CD4-positive, alpha-beta T cell treated with Interleukin-10 for 1 hour (primary cell): ENCODE data around the gene COL6A3.
A peak's percentile ranks its signal among the peaks of the same experiment; 100 is the strongest.

Experiments used
- DNase-seq: peaks from one replicate; pipeline ENCODE4 v3.0.0-alpha.2; 2020

COL6A3 gene

GRCh38 chr2:237413777-237414661 lies at the start of gene COL6A3:
TSS of gene COL6A3 (minus strand) at chr2:237414164. CDS start at chr2:237396817, 17,347 bp downstream.
- no peak for DNase-seq

DNA sequence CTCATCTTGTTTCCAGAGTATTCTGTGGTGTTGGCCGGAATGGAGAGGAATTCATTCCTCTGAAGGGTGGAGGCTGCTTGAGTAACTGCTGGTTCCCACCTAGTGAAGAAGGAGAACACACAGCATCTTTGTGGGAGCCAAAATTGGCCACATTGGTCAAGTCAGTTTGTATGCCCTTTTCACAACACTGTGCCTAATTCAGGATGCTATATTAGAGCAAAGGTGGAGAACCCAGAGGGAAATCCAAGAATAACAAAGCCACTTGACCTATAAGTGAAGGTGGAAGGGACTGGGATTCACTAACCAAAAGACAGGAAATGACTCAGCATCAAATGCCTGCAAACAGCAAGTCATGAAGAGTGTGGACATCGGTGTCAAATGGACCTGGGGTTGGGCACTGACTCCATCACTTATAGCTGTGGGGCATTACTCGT lies 45.8 kb upstream of the COL6A3 start:
- no peak for DNase-seq

GRCh38 chr2:237459226-237459625 lies 45.3 kb upstream of the COL6A3 start:
- DNase-seq = no peak

DNA sequence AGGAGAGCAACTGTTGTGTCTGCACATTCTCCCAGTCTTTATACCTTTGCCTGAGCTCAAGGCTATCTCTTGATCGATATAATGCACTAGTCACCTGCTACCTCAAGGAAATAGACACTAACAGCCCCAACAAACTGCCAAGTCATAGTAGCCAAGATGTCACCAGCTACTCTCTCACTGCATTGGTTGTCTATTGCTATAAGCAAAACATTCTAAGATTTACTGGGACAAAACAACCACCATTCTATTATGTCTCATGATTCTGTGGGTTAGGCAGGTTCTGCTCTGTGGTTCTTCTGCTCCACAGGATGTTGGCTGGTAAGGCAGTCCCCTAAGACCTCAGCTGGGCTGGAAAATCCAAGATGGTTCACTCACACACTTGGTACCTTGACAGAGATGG lies 44.6 kb upstream of the COL6A3 start:
- DNase-seq = no peak

DNA sequence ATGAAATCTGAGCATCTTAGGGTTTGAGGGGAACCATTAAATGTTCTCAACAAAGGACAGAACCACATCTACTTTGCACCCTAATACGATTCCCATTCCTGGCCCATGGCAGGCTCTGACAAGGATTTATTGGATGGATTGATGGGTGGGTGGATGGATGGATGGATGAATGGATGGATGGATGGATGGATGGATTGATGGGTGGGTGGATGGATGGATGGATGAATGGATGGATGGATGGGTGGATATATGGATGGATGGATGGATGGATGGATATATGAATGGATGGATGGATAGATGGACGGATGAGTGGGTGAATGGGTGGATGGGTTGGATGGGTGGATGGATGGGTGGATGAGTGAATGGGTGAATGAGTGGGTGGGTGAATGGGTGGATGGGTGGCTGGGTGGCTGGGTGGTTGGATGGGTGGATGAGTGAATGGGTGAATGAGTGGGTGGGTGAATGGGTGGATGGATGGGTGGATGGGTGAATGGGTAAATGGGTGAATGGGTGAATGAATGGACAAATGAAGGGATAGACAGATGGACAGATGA lies 43.5 kb upstream of the COL6A3 start:
- no peak for DNase-seq

DNA sequence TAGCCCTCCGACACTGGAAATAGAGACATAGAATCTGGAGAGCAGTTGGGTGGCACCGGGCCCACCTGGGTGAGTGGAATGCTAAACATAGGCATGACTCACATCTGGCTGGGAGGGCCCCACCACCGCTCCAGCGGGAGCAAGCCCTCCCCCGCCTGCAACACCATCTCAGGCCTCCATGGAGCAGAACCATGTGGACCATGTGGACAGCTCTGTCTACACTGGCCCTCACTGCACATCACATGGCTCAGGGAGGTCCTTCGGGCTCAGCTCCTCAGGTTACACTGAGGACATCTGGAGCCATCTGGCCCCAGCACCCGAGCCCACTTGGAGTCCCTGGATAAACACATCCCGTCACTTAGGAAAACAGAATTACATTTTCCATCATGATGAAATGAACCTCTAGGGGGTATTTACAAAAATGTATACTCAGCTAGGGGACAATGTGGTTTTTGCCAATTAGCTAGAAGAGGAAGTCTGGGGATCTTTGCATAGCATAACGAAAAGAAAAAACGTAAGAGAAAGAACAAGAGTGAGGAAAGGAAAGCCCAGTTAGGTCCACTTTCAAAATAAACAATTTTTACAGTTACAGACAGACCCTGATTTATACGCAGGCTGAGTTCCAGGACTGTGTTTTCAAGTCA lies 42.4 kb upstream of the COL6A3 start:
- DNase-seq = no peak

DNA sequence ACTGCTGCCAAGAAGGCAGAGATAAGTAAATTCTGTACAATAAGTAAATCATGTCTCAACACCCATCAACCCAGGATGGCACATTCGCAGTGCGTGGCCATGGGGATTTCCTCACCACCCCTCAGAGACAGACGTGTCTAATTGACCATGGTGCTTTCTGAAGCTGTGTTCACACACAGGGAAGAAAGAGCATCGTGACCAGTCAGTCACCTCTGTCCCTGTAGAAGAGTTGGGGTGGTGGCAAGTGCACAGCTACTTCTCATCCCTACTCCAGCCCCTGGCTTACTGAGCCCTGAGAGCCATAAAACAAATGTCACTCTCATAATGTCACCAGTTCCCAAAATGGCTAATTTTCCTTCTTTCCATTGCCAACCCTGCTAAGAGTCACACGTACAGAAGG lies 41.8 kb upstream of the COL6A3 start:
- DNase-seq = no peak

DNA sequence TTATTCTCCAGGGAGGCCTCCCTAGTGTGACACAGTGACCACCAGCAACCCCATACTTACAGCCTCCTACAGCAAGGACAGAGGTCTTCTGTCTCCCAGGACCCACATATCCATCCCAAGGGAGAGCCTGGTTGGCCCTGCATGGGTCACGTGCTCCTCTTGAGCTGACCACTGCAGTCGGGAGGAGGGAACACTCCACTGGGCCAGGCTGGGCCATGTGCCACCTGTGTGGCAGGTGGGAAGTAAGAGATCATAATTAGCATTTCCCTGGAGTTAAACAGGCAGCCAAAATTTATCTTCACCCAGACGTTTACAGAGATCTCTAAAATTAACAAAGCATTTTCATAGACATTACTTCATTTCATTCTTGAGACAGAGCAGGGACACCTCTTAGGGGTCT lies 39.7 kb upstream of the COL6A3 start:
- no peak for DNase-seq

- no peak for DNase-seq
These were observed 38.9 kb upstream of the COL6A3 start for GRCh38 chr2:237452861-237453260.

DNA sequence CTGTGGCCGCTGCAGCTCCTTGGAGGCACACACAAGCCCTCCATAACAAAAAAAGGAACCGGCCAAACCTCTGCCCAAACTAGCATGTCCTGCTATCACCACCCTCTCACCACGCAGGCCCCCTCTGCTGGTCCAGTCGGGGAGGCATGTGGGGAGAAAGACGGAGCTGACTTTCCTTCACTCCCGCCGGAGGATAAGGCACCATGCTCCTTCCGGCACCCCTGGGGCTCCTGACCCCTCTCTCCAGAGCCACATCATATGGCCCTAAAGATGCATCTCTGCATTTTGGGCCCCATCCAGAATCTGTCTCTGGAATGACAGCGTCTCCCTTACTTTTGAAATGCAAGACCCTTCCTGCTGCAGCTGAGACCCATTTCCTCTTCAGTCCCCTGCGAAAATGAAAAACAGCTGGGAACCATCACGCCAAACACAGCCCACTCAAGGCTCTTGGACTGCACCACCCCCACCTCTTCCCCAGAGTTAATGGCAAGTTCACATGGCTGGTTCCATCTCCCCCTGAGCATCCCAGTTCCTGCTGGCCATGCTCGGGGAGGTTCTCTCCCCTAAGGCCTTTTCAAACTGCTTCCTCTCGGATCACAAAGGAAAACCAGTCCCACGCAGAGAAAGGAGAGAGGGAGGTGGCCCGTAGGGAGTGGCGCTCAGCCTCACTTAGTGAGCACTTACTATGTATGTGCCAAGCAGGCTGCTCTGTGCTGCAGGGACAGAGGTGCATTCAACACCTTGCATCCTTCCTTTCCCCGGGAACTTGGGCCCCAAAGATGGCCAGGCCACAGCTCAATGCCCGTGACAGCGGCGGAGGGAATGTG lies 37.9 kb upstream of the COL6A3 start:
- DNase-seq = no peak

DNA sequence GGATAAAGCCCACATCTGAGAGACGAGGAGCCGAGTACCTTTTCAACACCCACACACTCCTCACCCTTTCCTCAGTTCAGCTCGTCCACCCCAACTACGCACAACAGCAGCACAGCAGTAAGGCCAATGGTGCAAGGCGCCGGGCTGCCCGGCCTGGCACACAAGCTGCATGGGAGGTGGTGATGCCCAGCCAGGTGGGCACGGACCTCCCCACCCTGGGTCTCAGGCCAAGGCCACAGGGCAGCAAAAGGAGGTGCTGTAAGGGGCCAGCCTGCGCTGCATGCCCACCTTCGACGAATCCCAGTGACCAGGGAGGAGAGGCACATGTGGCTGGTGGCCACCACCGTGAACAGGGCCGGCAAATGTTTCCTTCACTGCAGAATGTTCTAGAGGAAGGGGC lies 36.6 kb upstream of the COL6A3 start:
- no peak for DNase-seq

- no peak for DNase-seq
These were observed 36.1 kb upstream of the COL6A3 start for GRCh38 chr2:237450108-237450507.

- no peak for DNase-seq
These were observed 35.4 kb upstream of the COL6A3 start for GRCh38 chr2:237449193-237449881.

GRCh38 chr2:237448626-237449025 lies 34.7 kb upstream of the COL6A3 start:
- DNase-seq = no peak

DNA sequence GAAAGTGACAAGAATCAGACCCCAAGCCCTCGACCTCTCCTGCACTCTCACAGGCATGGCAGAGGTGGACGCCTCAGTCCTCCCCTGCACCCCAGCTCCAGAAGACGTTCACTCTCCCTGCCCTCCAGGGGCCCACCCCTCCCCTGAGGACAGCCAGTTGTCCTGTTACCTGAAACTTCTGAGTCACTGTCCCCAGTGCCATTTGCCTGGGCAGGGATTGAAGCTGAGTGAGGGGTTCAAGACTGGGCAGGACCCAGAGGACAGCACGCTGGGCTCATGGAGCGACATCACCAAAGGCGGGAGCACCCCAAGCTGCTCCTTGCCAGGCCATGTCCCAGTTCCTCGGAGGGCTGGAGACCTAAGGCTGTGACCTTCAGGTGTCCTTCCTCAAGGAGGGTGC lies 34.2 kb upstream of the COL6A3 start:
- no peak for DNase-seq

- no peak for DNase-seq
These were observed 33.5 kb upstream of the COL6A3 start for GRCh38 chr2:237447496-237447895.

GRCh38 chr2:237446338-237446665 lies 32.3 kb upstream of the COL6A3 start:
- no peak for DNase-seq

DNA sequence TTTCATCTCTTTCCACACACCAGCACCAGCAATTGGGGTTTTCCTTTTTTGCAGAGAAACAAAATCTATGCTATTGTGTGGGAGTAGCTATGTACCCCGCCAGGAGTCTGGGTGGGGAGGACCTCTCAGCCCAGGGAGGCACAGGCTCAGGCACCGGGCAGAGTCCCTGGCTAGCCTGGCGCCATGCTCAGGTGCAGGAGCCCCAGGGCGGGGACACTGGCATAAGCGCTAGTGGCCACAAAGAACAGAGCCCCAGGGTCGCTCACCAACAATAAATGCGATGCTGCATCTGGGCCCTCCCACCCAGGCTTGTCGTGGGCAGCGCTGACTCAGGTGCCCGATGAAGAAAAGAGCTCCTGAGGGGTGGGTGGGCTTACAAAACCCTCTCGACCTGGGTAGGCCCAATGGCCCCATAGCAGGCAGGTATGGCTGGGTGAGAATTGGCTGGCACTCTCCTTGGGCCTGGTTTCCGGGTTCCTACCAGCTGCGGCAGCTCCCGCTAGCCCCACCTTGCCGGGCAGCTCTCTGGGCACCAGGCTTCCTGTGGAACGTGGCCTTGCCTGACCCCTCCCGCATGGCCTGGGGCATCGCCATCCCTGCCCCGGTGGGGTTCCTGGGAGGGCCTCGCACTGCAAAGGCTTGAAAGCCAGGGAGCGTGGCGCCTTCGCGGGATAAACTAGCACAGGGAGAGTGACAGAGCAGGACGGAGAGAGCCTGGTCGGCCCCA lies 31.8 kb upstream of the COL6A3 start:
- DNase-seq = no peak

DNA sequence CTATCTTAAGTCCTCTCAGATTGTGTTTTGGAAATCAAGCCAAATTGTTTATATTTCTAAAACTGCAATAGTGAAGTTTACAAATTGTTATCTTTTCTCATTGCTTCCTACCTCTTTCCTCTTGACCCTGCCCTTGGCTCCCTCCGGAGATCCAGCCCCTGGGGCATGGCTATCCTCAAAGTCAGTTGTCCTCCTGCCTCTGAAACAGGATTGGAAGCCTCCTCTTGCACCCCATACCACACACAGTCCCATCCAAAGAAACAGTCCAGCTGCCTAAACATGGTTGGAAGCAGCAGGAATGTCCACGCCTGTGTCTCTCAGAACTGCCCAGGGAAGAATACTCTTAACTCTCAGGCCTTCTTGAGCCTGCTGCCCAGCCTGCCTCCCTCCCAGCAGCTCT lies 30.1 kb upstream of the COL6A3 start:
- DNase-seq = no peak

- peak; percentile 42 for DNase-seq
These were observed 27.8 kb upstream of the COL6A3 start for GRCh38 chr2:237441605-237442274.

DNA sequence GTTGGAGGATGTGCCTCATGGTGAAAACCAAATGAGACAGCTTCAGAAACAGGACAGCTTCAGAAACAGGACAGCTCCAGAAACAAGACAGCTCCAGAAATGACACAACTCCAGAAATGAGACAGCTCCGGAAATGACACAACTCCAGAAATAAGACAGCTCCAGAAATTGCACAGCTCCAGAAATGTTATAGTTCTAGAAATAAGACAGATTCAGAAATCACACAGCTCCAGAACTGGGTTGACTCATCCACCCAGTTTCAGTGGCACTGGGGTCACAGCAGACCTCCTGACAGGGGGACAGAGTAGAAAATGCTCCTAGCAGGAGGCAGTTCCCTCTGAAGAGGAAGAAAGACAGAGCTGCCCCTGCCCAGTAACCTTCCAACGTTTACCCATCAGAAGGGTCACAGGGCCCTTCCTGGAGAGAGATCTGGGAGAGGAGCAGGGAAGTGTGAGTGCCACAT lies 26.9 kb upstream of the COL6A3 start:
- DNase-seq = no peak
